Stimulated activated CD4-positive, alpha-beta T cell treated with anti-CD3 and anti-CD28 coated beads, Interleukin-12 subunit alpha, Interleukin-12 subunit beta, amount 100 ng/mL, for 24 hours (primary cell): Measurements from ENCODE around the gene SMOC2.

Source experiments
- DNase-seq, 2 experiments: peaks; one replicate each; pipeline ENCODE4 v3.0.0-alpha.2; 2020; ENCODE audit warnings: low read depth in 2 of 2

Gene SMOC2

DNA sequence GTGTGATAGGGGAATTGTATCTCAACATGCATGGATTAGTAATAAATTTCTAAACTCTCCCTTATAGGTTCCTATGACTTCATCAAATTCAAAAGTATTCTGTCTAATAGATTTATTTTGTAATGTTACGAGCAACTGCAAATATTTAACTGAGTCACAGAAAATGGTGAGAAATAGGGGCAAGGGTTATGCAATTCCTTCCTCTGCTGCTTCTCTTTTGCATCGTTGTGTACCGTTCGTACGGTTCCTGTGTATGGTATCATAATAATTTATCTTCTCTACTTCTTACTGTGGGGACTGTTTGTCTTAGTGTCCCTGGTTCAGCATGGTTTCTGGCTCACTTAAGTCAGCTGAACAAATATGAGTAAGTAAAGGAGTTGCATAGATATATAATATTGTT, 44.8 kb downstream of the SMOC2 start:
- no peak for DNase-seq

GRCh38 chr6:168490757-168491156, 49.8 kb downstream of the SMOC2 start:
- no peak for DNase-seq

- no peak for DNase-seq
These were observed 53.0 kb downstream of the SMOC2 start for GRCh38 chr6:168493976-168494375.

DNA sequence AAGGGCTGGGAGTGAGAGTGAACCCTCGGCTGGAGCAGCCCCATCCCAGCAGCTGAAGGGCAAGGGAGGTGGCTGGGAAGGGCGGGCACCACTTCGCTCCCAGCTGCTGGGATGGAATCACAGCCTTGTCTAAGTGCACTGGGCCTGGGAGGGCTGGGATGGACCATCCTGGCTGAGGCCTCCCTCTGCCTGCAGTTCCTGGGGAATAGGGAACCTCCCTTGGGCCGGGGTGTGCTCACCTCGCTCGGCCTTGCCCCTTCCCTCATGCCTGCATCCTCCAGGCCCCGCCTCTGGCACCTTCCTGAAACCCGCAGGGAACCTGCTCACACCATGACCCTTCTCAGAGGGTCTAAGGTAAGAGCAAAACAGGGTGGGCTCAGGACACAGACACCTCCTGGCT, 53.7 kb downstream of the SMOC2 start:
- no peak for DNase-seq

- no peak for DNase-seq
These were observed 54.1 kb downstream of the SMOC2 start for GRCh38 chr6:168495133-168495532.

- DNase-seq = no peak
These were observed 54.7 kb downstream of the SMOC2 start for GRCh38 chr6:168495636-168496035.

DNA sequence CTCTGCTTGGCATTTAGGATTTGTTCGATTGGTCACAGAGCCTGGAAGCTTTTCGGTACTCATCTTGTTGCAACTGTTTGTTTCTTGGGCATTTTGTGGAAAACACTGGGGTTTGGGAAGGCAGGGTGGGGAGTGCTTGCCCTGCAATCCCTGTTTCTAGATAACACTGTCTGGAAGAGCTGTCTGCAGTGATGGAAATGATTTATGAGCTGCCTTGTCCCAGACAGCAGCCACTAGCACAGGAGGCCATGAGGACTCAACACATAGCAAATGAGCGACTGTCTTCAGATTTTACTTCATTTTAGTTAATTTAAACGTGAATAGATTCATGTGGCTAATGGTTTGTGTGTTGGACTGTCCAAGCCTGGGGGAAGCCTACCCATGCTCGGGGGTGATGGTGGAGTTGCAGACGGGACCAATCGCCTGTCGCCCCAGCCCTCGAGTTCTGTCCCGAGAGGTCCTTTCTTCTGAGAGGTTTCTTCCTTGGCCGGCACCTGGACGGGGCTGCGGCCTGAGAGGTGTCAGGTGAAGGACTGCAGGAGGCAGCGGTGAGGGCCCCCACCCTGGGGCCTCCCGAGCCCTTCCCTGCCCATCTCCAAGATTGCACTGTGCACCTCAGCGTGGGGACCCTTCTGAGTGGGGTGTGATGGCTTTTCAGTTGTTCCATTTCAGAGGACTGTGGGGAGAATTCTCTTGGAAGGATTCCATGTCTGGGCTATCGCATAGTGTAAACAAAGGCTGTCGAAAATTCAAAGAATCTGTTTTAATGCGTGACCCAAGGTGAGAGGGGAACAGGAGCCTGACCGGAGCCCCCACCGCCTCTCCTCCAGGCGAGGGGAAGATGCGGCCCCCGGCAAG, 55.4 kb downstream of the SMOC2 start:
- no peak for DNase-seq

- no peak for DNase-seq
These were observed 56.0 kb downstream of the SMOC2 start for GRCh38 chr6:168496997-168497331.

- no peak for DNase-seq
These were observed 56.4 kb downstream of the SMOC2 start for GRCh38 chr6:168497381-168497780.

GRCh38 chr6:168498161-168498843, 57.3 kb downstream of the SMOC2 start:
- no peak for DNase-seq

DNA sequence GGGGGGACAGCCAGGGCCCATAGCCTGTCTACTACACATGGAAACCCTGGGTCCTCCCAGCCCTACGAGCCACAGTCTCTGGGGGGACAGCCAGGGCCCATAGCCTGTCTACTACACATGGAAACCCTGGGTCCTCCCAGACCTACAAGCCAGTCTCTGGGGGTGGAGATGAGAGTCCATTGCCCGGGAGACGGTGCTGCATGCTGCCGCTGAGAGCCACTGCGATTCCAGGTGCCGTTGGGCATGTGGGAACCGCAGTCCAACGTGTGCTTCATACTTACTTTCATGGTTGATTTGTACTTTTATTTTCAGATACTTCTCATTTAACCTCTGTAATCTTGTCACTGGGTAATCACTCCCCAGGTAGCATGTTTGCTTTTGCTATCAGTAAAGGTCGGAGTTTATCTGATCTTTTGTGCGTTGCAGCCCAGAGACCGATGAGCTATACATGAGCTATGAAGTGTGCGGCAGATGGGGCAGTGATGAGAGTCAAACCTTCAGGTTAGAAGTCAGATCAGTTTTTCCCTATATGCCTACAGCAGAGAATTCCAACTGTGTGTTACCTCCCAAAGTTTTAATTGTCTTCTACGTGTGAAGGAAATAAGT, 58.2 kb downstream of the SMOC2 start:
- no peak for DNase-seq

DNA sequence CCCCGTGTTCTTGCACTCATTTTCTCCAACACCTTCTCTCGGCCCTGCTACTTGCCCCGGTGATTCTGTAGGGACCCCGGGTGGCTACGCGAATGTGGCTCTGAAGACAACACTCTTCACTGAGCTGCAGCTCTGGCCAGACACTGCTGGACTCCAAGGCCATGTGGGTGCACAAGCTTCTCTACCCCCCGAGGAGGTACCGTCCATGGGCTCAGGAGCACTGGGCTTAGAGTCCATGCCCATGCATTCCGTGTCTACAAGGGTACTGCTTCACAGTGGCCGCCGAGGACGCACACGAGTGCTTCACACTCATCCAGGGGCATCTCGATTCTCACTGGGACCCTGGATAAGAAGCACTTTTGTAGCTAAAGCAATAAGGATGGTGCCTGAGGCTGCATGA, 59.5 kb downstream of the SMOC2 start:
- DNase-seq = no peak

GRCh38 chr6:168501561-168501960, 60.6 kb downstream of the SMOC2 start:
- DNase-seq = no peak

DNA sequence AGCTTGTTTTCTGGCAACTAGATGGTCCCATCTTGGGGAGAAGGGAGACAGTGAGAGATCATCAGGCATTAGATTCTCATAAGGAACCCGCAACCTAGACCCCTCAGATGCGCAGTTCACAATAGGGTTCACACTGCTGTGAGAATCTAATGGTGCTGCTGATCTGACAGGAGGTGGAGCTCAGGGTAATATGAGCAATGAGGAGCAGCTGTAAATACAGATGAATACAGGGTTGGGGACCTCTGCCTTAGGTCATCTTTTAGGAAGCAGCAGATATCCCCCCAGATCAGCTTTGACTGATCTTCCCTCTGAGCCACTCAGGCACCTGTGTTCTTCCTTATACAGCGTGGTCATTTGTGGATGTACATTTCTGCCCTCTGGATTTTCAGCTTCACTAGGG, 63.4 kb downstream of the SMOC2 start:
- no peak for DNase-seq

DNA sequence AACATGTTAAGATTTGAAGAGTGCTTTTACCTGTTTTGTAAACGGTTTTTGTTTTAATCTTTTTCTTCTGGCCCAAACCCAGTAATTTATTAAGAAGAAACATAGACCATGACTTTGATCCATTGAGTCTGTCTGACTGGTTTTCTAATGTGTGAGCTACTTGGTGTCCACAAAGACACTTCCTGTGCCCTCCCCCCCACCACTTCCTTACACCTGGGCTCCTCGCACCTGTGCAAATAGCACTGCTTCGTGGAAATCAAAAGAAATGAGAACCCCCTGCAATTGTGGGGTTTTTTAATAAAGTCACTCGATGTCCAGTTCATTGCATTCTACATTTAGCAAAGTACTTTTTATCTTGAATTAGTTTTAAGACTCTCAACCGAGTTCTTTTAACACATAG, 65.5 kb downstream of the SMOC2 start:
- DNase-seq = no peak

- DNase-seq = no peak
These were observed 66.3 kb downstream of the SMOC2 start for GRCh38 chr6:168507297-168507696.

- no peak for DNase-seq
These were observed 66.7 kb downstream of the SMOC2 start for GRCh38 chr6:168507730-168508129.

DNA sequence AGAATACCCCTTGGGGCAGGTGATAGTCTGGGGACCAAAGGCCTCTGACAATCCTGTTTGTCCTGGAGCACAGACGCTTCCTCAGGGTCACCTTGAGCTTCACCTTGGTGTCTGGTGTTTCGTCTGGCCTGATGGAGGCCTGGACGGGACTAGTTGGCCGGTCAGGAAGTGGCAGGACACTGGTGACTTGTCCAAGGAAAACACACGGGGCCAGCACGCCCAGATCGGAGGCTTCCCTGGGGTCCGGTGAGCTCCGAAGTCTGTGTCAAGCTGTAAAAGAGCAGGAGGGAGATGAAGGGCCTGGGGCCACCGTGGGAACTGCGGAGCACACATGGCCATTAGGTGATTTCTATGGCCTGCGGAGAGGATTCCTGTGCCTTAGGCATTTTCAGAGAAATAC, 67.9 kb downstream of the SMOC2 start:
- DNase-seq = no peak

GRCh38 chr6:168513766-168514165, 72.8 kb downstream of the SMOC2 start:
- no peak for DNase-seq

- DNase-seq = no peak
These were observed 73.2 kb downstream of the SMOC2 start for GRCh38 chr6:168514216-168514615.

DNA sequence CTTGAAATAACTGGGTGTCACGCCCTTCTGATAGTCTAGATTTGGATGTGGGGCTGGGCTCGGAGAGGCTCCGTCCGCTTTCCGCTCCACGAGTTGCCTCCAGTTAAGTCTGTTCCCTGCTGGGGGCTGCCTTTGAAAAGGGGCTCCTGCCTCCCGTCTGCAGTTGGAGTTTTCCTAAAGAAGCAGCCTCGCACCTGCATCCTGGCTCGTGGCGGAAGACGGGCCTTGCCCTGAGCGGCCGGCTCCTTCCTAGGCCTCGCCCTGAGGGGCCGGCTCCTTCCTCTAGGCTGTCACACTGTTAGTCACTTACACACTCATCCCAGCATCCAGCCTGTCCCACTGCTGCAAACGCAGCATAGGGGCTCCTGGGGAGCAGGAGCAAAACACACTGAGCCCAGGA, 74.4 kb downstream of the SMOC2 start:
- DNase-seq = no peak

DNA sequence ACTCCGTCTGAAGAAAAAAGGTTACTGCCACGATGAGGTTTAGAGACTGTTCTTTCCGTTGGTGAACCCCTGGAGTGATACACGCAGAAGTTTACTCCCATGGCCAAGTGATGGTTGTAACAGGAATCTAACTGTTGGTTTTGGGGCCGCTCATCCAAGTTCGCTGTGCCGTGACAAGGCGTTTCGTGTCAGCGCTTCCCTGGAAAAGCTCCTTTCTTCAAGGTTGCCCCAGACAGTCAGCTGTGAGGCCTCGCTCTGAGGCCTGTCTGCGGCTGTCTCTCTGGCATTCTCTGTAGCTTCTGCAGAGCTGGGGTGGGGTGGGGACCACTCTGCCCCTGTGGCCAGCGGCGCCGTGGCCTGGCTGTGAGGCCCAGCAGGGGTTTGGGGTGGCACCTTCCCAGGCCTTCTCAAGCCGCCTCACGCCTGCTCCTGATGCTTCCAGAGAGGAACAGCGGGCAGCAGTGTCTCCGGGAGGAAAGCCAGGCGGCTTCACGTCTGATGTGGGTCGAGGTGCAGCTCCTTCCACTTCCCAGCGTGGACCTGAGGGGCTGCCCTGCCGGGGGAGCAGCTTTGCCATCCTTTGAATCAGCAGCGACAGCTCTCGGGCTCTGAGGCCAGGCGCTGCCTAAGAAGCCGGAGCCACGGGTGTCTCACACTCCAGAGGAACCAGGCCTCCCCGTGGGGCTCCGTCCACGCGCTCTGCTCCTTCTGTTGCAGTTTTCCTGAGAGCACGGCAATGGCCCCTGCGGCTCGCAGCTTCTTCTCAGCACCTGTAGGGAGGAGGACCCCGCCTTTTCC, 76.2 kb downstream of the SMOC2 start:
- DNase-seq = no peak
